ENCODE data around the gene CFAP77. TPM values are rescaled to one million over a fixed set of nuclear protein-coding genes. Genes with fewer than 3 reads are reported as not detected.

CFAP77 gene
- total and polyA plus RNA-seq, 2 of the 4 experiments (the other 2 are of a cell fraction), result not detected

GRCh38 chr9:132415181-132415580, 5.2 kb downstream of the CFAP77 start:
- ChIA-PET CTCF (no interaction called here), POLR2A (ENCODE audit: unreplicated experiment) (no interaction called here)
- Histone ChIP-seq H3K9me1 (ENCODE audit: insufficient read depth, low read length) (no peaks in the 10 kb centered on the region), H3K27me3 (ENCODE audit: control insufficient read depth, insufficient read depth, low read length) (peaks cover 61% of the 10 kb centered on the region), H4K20me1 (ENCODE audit: insufficient read depth, low read length) (no peaks in the 10 kb centered on the region), H3K79me1 (ENCODE audit: low read depth in 1 of 2, low read length in 2 of 2) (no peaks in the 10 kb centered on the region), H3K27ac (ENCODE audit: insufficient read depth, low read length) (no peak overlapping the region), H3K23ac (ENCODE audit: low read depth, low read length) (no peak overlapping the region), H4K8ac (ENCODE audit: low read depth in 2 of 2, low read length in 2 of 2) (no peak overlapping the region), H2AK9ac (replicated peaks; ENCODE audit: low read depth, low read length, poor library complexity) (no peak overlapping the region), H4K91ac (ENCODE audit: insufficient read depth, low read depth, low read length) (no peak overlapping the region), H2AFZ (replicated peaks; ENCODE audit: low read length, poor library complexity) (no peak overlapping the region), H3K56ac (ENCODE audit: extremely low read depth, insufficient read depth, low read length) (no peak overlapping the region), H2BK15ac (ENCODE audit: low read depth, low read length) (no peak overlapping the region), H2AK5ac (ENCODE audit: low read depth, low read length) (no peak overlapping the region), H3K4ac (ENCODE audit: low read depth, low read length) (no peak overlapping the region), H4K5ac (ENCODE audit: low read depth, low read length) (no peak overlapping the region), H3K9ac (ENCODE audit: low read depth, low read length) (no peak overlapping the region), H3K36me3 (ENCODE audit: control insufficient read depth, insufficient read depth, low read length) (no peaks in the 10 kb centered on the region), H2BK5ac (ENCODE audit: low read depth, low read length, poor library complexity, severe bottlenecking) (no peak overlapping the region), H3K4me3 (ENCODE audit: insufficient read depth, low read depth, low read length) (no peak overlapping the region), H3K4me2 (ENCODE audit: low read depth, low read length) (no peak overlapping the region), H3K18ac (ENCODE audit: low read depth, low read length) (no peak overlapping the region), H3K9me3 (ENCODE audit: control insufficient read depth, insufficient read depth, low read length) (no peaks in the 10 kb centered on the region), H3K14ac (replicated peaks; ENCODE audit: low read depth, low read length) (no peak overlapping the region), H2BK20ac (ENCODE audit: low read depth, low read length) (no peak overlapping the region), H3K4me1 (ENCODE audit: control insufficient read depth, insufficient read depth, low read length) (no peaks in the 10 kb centered on the region), H2BK120ac (ENCODE audit: low read depth, low read length) (no peak overlapping the region)
- no peak for TF ChIP-seq POLR2A (IDR thresholded peaks at IDR 0.05; ENCODE audit: low read depth, low read length)
- no peak for TF ChIP-seq MAZ (IDR thresholded peaks at IDR 0.05; ENCODE audit: borderline replicate concordance, low read depth, low read length)
- TF ChIP-seq MXI1 (IDR thresholded peaks at IDR 0.05; ENCODE audit: borderline replicate concordance, low read depth, low read length), result no peak
- TF ChIP-seq SMC3 (IDR thresholded peaks at IDR 0.05; ENCODE audit: low read depth, low read length), result no peak
- TF ChIP-seq ELK1 (IDR thresholded peaks at IDR 0.05; ENCODE audit: borderline replicate concordance, low read depth, low read length), result no peak
- TF ChIP-seq FOS (IDR thresholded peaks at IDR 0.05; ENCODE audit: low read depth, low read length), result no peak
- no peak for TF ChIP-seq MAFK (IDR thresholded peaks at IDR 0.05; ENCODE audit: low read depth, low read length)
- no peak for TF ChIP-seq RAD21 (IDR thresholded peaks at IDR 0.05; ENCODE audit: low read length)
- no peak for TF ChIP-seq CTCF (conservative IDR thresholded peaks at IDR 0.05; ENCODE audit: low read depth, low read length)
- no peak for TF ChIP-seq RCOR1 (IDR thresholded peaks at IDR 0.05; ENCODE audit: insufficient replicate concordance, low read length)
- no peak for TF ChIP-seq USF2 (IDR thresholded peaks at IDR 0.05; ENCODE audit: low read depth, low read length)
- no peak for TF ChIP-seq CEBPB (IDR thresholded peaks at IDR 0.05; ENCODE audit: low read depth, low read length)
- no peak for TF ChIP-seq CHD1 (IDR thresholded peaks at IDR 0.05; ENCODE audit: low read depth, low read length)
- TF ChIP-seq NFE2L2 (IDR thresholded peaks at IDR 0.05; ENCODE audit: low read depth, low read length), result no peak
- TF ChIP-seq RFX5 (IDR thresholded peaks at IDR 0.05; ENCODE audit: low read depth, low read length), result no peak
- TF ChIP-seq BHLHE40 (IDR thresholded peaks at IDR 0.05; ENCODE audit: low read depth, low read length), result no peak
- ATAC-seq (ENCODE audit: low read depth) (no peak), DNase-seq (no peak)
- dilution Hi-C loops (cut with HindIII; ENCODE audit: low sequenced_read_pairs, unreplicated experiment), result no loop called here
- intact Hi-C loops (cut with micrococcal nuclease), result loop anchor here (10.0 kb wide), 3 partner anchors 90 to 490 kb away; no protein-coding TSS in a partner anchor
- in situ Hi-C loops (cut with MboI; ENCODE audit: low sequenced_read_pairs), result no loop called here
- 19% methylated on average over 5 of the region's 12 CpGs; no CpG with 5 or more reads in 1 of the 2 experiments for WGBS, 2 experiments (ENCODE audit: extremely low coverage in 2 of 2, insufficient read length in 1 of 2)
- no TSS peak for BruUV-seq (replicated peaks)
